K562 (cell line): ENCODE data around the gene GPS2. TPM values are rescaled to one million over a fixed set of nuclear protein-coding genes. Genes with fewer than 3 reads are reported as not detected.

Source experiments
- ATF4 ChIP-seq: fragments of 450-650 bp; formaldehyde crosslinking; IDR thresholded peaks from 2 replicates; pipeline ENCODE4 v1.4.0; 2022; ENCODE audit warnings: mild to moderate bottlenecking, moderate library complexity
- CHCHD3 ChIP-seq: fragments of 250-450 bp; sonication (Bioruptor Pico); IDR thresholded peaks from 2 replicates; pipeline ENCODE4 v2.1.2; 2022; ENCODE audit warnings: mild to moderate bottlenecking
- DPF2 ChIP-seq: fragments of 450-650 bp; IDR thresholded peaks from 2 replicates; pipeline ENCODE4 v1.6.1; 2016
- IRF9 ChIP-seq: fragments of 450-650 bp; IDR thresholded peaks from 2 replicates; pipeline ENCODE4 v1.6.1; 2016; ENCODE audit warnings: missing biosample characterization, missing genetic modification characterization
- MAFG ChIP-seq: fragments of 450-650 bp; conservative IDR thresholded peaks from 2 replicates; pipeline ENCODE4 v1.6.1; 2016; ENCODE audit warnings: missing genetic modification characterization, missing compliant biosample characterization
- MTF1 ChIP-seq: fragments of 250-450 bp; sonication (Bioruptor Pico); IDR thresholded peaks from 2 replicates; pipeline ENCODE4 v1.9.0; 2021; ENCODE audit warnings: moderate library complexity, mild to moderate bottlenecking, inconsistent platforms, borderline replicate concordance
- RFX5 ChIP-seq: IDR thresholded peaks from 2 replicates; pipeline ENCODE4 v1.6.1; 2011; ENCODE audit warnings: low read depth, mild to moderate bottlenecking, improper control_type of control experiment, low read length
- SMAD4 ChIP-seq: fragments of 250-450 bp; sonication (Bioruptor Pico); conservative IDR thresholded peaks from 2 replicates; pipeline ENCODE4 v1.8.0; 2021; ENCODE audit warnings: inconsistent platforms, mild to moderate bottlenecking, moderate library complexity
- TBL1XR1 ChIP-seq, 2 experiments: IDR thresholded peaks; 2 replicates each; pipeline ENCODE4 v1.6.1; 2012; ENCODE audit warnings: improper control_type of control experiment in 2 of 2, low read length in 2 of 2, mild to moderate bottlenecking in 1 of 2
- TSHZ1 ChIP-seq: fragments of 250-450 bp; sonication (Bioruptor Pico); IDR thresholded peaks from 2 replicates; pipeline ENCODE4 v1.4.0; 2020; ENCODE audit warnings: mild to moderate bottlenecking, moderate library complexity
- ZNF280A ChIP-seq: fragments of 450-650 bp; IDR thresholded peaks from 2 replicates; pipeline ENCODE4 v1.6.1; 2018; ENCODE audit warnings: mild to moderate bottlenecking, low read depth; ENCODE audit not compliant: partially characterized antibody
- ZNF764 ChIP-seq: fragments of 250-450 bp; sonication (Bioruptor Pico); IDR thresholded peaks from 2 replicates; pipeline ENCODE4 v1.4.0; 2020; ENCODE audit warnings: low read depth, mild to moderate bottlenecking, moderate library complexity
- polyA plus RNA-seq, 8 experiments: library from polyadenylated mRNA; depleted of rRNA in 4 of 8; stranded (reverse) in 5 of 8; unstranded in 3 of 8; fragments of >200 nt; fragmentation: Nextera tagmentation in 2 of 8; fragmentation: Illumina TruSeq in 1 of 8; extraction: Ambion mirVana in 2 of 8; extraction: Trizol in 1 of 8; gene quantifications; 2 replicates each; pipeline versions ENCODE4 v1.2.1 to v1.2.3, GENCODE V29; 2011 to 2014; ENCODE audit warnings: inconsistent platforms in 1 of 8, missing spikeins in 1 of 8
- total RNA-seq, 7 experiments: library from RNA; depleted of rRNA in 6 of 7; stranded (reverse); fragments of >200 nt in 6 of 7; fragmentation: Illumina TruSeq in 2 of 7; extraction: Trizol in 2 of 7; gene quantifications; 2 replicates each; pipeline versions ENCODE4 v1.2.1 to v1.2.3, GENCODE V29; 2011 to 2021; ENCODE audit warnings: low replicate concordance in 1 of 7

Gene GPS2
- total and polyA plus RNA-seq, 9 of the 15 experiments (the other 6 are each of a cell fraction or from before 2014, with no cell fraction given): 18.3 to 75.7 (median 37.0) TPM

GRCh38 chr17:7351665-7352502, 36.7 kb upstream of the GPS2 start, which contains the start of gene KCTD11 (continued):
- peak; percentile 93 for TF ChIP-seq SMAD4 (CRISPR knock-in tag)
- TF ChIP-seq RFX5: no peak
- TF ChIP-seq CHCHD3 (CRISPR knock-in tag): no peak
- TF ChIP-seq ZNF280A: no peak
- no peak for TF ChIP-seq MAFG
- no peak for TF ChIP-seq ATF4 (CRISPR knock-in tag)
- TF ChIP-seq IRF9 (tag): no peak
- no peak for TF ChIP-seq MTF1
- TF ChIP-seq TBL1XR1 (IDR thresholded peaks at IDR 0.05; ENCODE audit: low read length in 2 of 2): no peak
- no peak for TF ChIP-seq TSHZ1 (CRISPR knock-in tag)
- no peak for TF ChIP-seq ZNF764 (CRISPR knock-in tag)
- no peak; the same call in 1 of the 2 replicates for TF ChIP-seq DPF2
